ENCODE results near the gene FOSB. TPM values are rescaled to one million over a fixed set of nuclear protein-coding genes. Genes with fewer than 3 reads are reported as not detected.
A peak's percentile ranks its signal among the peaks of the same experiment; 100 is the strongest.

The FOSB gene
- total and polyA plus RNA-seq, 9 of the 15 experiments (the other 6 are each of a cell fraction or from before 2014, with no cell fraction given), result 0.11 to 2.7 (median 0.73) TPM

- TF ChIP-seq E2F5 (CRISPR knock-in tag; IDR thresholded peaks at IDR 0.05) (no peak), NR0B1 (IDR thresholded peaks at IDR 0.05; ENCODE audit: partially characterized antibody) (no peak), SLC30A9 (CRISPR knock-in tag; IDR thresholded peaks at IDR 0.05) (no peak), BMI1 (IDR thresholded peaks at IDR 0.05; ENCODE audit: low read length) (no peak), RBM25 (IDR thresholded peaks at IDR 0.05; ENCODE audit: low read depth, low read length, severe bottlenecking) (no peak), ZNF512 (tag; IDR thresholded peaks at IDR 0.05) (no peak), RNF219 (CRISPR knock-in tag; IDR thresholded peaks at IDR 0.05) (no peak), ZBTB7A (IDR thresholded peaks at IDR 0.05; ENCODE audit: borderline replicate concordance, control insufficient read depth, low read depth, low read length) (no peak), MAFK (IDR thresholded peaks at IDR 0.05; ENCODE audit: low read length) (no peak), PATZ1 (CRISPR knock-in tag; IDR thresholded peaks at IDR 0.05; ENCODE audit: borderline replicate concordance) (no peak), MCM3 (IDR thresholded peaks at IDR 0.05) (no peak), HDAC3 (IDR thresholded peaks at IDR 0.05; ENCODE audit: borderline replicate concordance, partially characterized antibody) (no peak), ID3 (CRISPR knock-in tag; IDR thresholded peaks at IDR 0.05) (no peak), ID3 (tag; IDR thresholded peaks at IDR 0.05) (0 out of 2 replicates have a peak, but pooled peaks have one; percentile 19), BRD4 (IDR thresholded peaks at IDR 0.05) (no peak), RBFOX2 (IDR thresholded peaks at IDR 0.05; ENCODE audit: low read depth, low read length) (no peak)
Observed at GRCh38 chr19:45509692-45510015, 41.9 kb downstream of the FOSB start (continued).
